Heart left ventricle (tissue), 16 donors: ENCODE data around the gene FOXO1. TPM values are rescaled to one million over a fixed set of nuclear protein-coding genes. Genes with fewer than 3 reads are reported as not detected.
"Not testable (repeated sequence)": the region's sequence is repeated elsewhere in the genome, so short reads cannot be mapped to it uniquely, and the experiment has no call there.

ENCODE experiments used
- ATAC-seq, 4 donors: fragments of 200-7000 bp; cut with Tn5 transposase; one replicate each; pipeline ENCODE4 v1.9.1; 2020 to 2022; ENCODE audit warnings: moderate library complexity in 4 of 4, mild to moderate bottlenecking in 3 of 4, moderate number of reproducible peaks in 1 of 4
- DNase-seq, 5 donors: peaks; one replicate each; pipeline ENCODE4 v3.0.0-alpha.2; 2020
- H3K27ac ChIP-seq, 12 donors: fragments of 200-600 bp; sonication (generic) in 4 of 12; one replicate each; pipeline versions ENCODE4 v1.5.0 to v1.8.0; 2016 to 2022; ENCODE audit warnings: mild to moderate bottlenecking in 2 of 12
- H3K27me3 ChIP-seq, 9 donors: fragments of 200-600 bp; sonication (generic) in 2 of 9; one replicate each; pipeline versions ENCODE4 v1.5.1 to v1.8.0; 2016 to 2022; ENCODE audit warnings: mild to moderate bottlenecking in 3 of 9
- H3K36me3 ChIP-seq, 9 donors: fragments of 200-600 bp; sonication (generic) in 2 of 9; one replicate each; pipeline versions ENCODE4 v1.5.0 to v1.8.0; 2018 to 2022; ENCODE audit warnings: mild to moderate bottlenecking in 2 of 9
- H3K4me1 ChIP-seq, 12 donors: fragments of 200-600 bp; sonication (generic) in 4 of 12; one replicate each; pipeline versions ENCODE4 v1.5.0 to v1.8.0; 2016 to 2022; ENCODE audit warnings: mild to moderate bottlenecking in 3 of 12
- H3K4me3 ChIP-seq, 12 donors: fragments of 200-600 bp; sonication (generic) in 4 of 12; one replicate each; pipeline versions ENCODE4 v1.5.0 to v1.8.0; 2017 to 2022; ENCODE audit warnings: mild to moderate bottlenecking in 9 of 12, moderate library complexity in 4 of 12
- H3K9me3 ChIP-seq, 12 donors: fragments of 200-600 bp; sonication (generic) in 4 of 12; one replicate each; pipeline versions ENCODE4 v1.5.0 to v1.8.0; 2016 to 2022; ENCODE audit warnings: mild to moderate bottlenecking in 1 of 12
- POLR2A ChIP-seq, 2 donors: fragments of 450-650 bp; IDR thresholded peaks; one replicate each; pipeline ENCODE4 v1.6.1; 2017; ENCODE audit warnings: antibody characterized with exemption in 2 of 2, mild to moderate bottlenecking in 2 of 2, moderate library complexity in 2 of 2
- WGBS, 4 donors: extraction: QIAGEN DNeasy Blood & Tissue Kit in 2 of 4; methylation state at CpG; one replicate each; pipeline versions ENCODE4 v1.1.5 to v1.1.7; 2013 to 2018; 5-methylcytosine and 5-hydroxymethylcytosine counted together
- intact Hi-C, 10 donors: fragments of 100-400 bp; cut with DNase I; formaldehyde crosslinking; loops; one replicate each; pipeline versions ENCODE4 v1.11.1 to v1.14.2; 2022
- long read RNA-seq, 3 donors: library from polyadenylated mRNA; unstranded; transcript quantifications; one replicate each; pipeline ENCODE4 v2.0.0, GENCODE V29; 2020 to 2021
- polyA plus RNA-seq, 2 donors: library from polyadenylated mRNA; stranded (reverse); fragments of 200-250 nt; gene quantifications; one replicate each; pipeline ENCODE4 v1.2.3, GENCODE V29; 2013
- total RNA-seq, 9 donors: library from RNA; depleted of rRNA in 2 of 9; stranded (reverse); fragments of >200 nt in 2 of 9; fragmentation: NEBNext Ultra II Directional in 3 of 9; extraction: Animal tissue kit (Norgen Biotek cat#: 25700) in 3 of 9; gene quantifications; one replicate each; pipeline versions ENCODE4 v1.1.0 to v1.2.4, GENCODE V29; 2016 to 2023
- TF ChIP-seq, protein P1 (sequence below), 12 donors: fragments of 200-600 bp; sonication (generic) in 4 of 12; IDR thresholded peaks; one replicate each; pipeline versions ENCODE4 v1.5.0 to v1.8.0; 2018 to 2022; ENCODE audit warnings: antibody characterized with exemption in 12 of 12, mild to moderate bottlenecking in 5 of 12
- donor health status: ischemic (EF 13 %, LVEDD 7.1; RV severe dilation, severe dysfunction).
- donor health status: healthy with polysubstance abuse.
- donor health status: DM: no; HTN: yes; CAD: no.
- donor health status: DM: no; HTN: no; CAD: no.
- donor health status: ischemic (EF 25% LVEDD 6.9; RV normal size, moderate dysfunction).
- donor health status: ischemic (EF 25% LVEDD 5.7; RV mildly dilated, moderate dysfunction).
- donor health status: healthy.
- donor health status: DM: yes; HTN: yes; CAD: no.
- donor health status: ischemic (EF 35%, LVEDD 5.7; RV mildly dilated, moderate dysfunction).
- donor health status: nonischemic (EF 11% LVEDD 7.7; RV severe dilation, severe dysfunction).
- donor health status: DM: yes; HTN: yes; CAD: no.
- donor health status: PGD.
- donor health status: ischemic (EF 29% LVEDD 5.4; RV normal size, mild dysfunction).
- donor health status: nonischemic (EF 23%, LVEDD 6.1; RV moderate dilation, normal function).

Gene FOXO1
- total RNA-seq (10 to 100 TPM in 8 of 9 donors, 1 to 10 TPM in 1; 9.8 to 26.8 (median 18.5) TPM), polyA plus RNA-seq (10 to 100 TPM in 1 of 2 donors, 1 to 10 TPM in 1; 2.6 to 11.1 TPM)
- long read RNA-seq, donor 1, full-length matches to known transcripts, result 19 of 29 reads
- long read RNA-seq, donor 1, partial matches to known transcripts, result 8 of 29 reads
- long read RNA-seq, donor 1, other reads (novel, unspliced or antisense), result 2 of 29 reads
- long read RNA-seq, donor 2, full-length matches to known transcripts, result 10 of 31 reads
- long read RNA-seq, donor 2, partial matches to known transcripts, result 15 of 31 reads
- long read RNA-seq, donor 2, other reads (novel, unspliced or antisense), result 6 of 31 reads
- long read RNA-seq, donor 3, full-length matches to known transcripts, result 15 of 23 reads
- long read RNA-seq, donor 3, partial matches to known transcripts, result 5 of 23 reads
- long read RNA-seq, donor 3, other reads (novel, unspliced or antisense), result 3 of 23 reads

DNA sequence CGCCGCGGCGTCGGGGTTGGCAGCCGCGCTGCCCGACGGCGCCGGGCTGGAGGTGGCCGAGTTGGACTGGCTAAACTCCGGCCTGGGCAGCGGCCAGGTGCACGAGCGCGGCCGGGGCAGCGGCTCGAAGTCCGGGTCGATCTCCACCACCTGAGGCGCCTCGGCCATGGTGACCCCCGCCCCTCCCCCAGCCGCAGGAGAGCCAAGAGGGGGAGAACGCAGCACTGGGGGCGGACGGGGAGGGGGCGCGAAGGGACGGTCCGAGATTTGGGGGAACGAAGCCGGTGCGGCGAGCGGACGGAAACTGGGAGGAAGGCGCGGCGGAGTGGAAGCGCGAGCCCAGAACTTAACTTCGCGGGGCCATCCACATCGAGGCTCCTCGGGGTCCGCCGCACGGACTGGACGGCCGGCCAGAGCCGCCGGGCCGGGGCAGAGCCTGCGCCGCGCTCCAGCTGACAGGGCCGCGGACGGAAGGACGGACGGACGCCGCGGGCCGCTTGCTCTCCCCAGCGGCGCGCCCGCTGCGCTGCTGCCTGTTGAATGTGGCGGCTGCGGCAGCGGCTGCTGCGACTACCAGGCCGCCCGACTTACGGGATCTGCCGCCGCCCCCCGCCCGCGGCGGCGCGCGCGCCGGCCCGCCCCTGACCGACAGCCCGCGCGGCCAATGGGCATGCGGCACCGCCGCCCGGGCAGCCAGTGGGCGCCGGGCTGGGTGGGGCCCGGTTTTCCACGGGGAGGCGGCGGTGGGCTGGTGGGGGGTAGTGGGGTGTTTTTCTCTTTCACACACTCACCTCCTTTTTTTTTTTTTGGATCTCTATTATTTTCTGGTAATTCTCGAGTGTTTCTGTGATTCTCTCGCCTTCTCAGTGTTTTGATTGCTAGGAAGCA lies at the start of gene FOXO1:
Gene FOXO1 (minus strand): TSS at position 597 of the 888 bp plus-strand sequence. CDS start 429 bp downstream, at position 168.
- intact Hi-C loops, result loop anchor here in 9 of 10 donors (2.0 to 10.0 kb wide), 17 partner anchors 79 to 879 kb away; no protein-coding TSS in a partner anchor
- Histone ChIP-seq H3K27me3 (no peaks in the 10 kb centered on the region), H3K4me1 (peaks cover 6 to 43% (median 36%) of the 10 kb centered on the region in 12 donors), H3K36me3 (no peaks in the 10 kb centered on the region), H3K9me3 (no peaks in the 10 kb centered on the region), H3K27ac (peak within 1 kb of the TSS; percentile 94 to 99 (median 99)), H3K4me3 (peak within 1 kb of the TSS; percentile 72 to 99 (median 94))
- TF ChIP-seq POLR2A (IDR thresholded peaks at IDR 0.05), result peak; percentile 72 to 97
- TF ChIP-seq, protein P1, sequence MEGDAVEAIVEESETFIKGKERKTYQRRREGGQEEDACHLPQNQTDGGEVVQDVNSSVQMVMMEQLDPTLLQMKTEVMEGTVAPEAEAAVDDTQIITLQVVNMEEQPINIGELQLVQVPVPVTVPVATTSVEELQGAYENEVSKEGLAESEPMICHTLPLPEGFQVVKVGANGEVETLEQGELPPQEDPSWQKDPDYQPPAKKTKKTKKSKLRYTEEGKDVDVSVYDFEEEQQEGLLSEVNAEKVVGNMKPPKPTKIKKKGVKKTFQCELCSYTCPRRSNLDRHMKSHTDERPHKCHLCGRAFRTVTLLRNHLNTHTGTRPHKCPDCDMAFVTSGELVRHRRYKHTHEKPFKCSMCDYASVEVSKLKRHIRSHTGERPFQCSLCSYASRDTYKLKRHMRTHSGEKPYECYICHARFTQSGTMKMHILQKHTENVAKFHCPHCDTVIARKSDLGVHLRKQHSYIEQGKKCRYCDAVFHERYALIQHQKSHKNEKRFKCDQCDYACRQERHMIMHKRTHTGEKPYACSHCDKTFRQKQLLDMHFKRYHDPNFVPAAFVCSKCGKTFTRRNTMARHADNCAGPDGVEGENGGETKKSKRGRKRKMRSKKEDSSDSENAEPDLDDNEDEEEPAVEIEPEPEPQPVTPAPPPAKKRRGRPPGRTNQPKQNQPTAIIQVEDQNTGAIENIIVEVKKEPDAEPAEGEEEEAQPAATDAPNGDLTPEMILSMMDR (IDR thresholded peaks at IDR 0.05), result peak in 1 of 12 donors; percentile 2
- ATAC-seq (peak; percentile 83 to 91 (median 84)), DNase-seq (peak; percentile 93 to 95 (median 94))
- 0% methylated on average over 33 to 108 of the region's 108 CpGs for WGBS, 4 donors

- H3K27ac ChIP-seq, H3K4me3 ChIP-seq, DNase-seq, ATAC-seq, intact Hi-C loops, H3K27me3 ChIP-seq, H3K4me1 ChIP-seq: not testable (repeated sequence)
- WGBS, 4 donors, result no CpG with 5 or more reads among the region's 1 CpG
- H3K36me3 ChIP-seq, result peaks cover 0 to 33% (median 24%) of the 10 kb centered on the region in 9 donors
- H3K9me3 ChIP-seq, result peaks cover 0 to 36% (median 20%) of the 10 kb centered on the region in 12 donors
Measured at GRCh38 chr13:40714433-40714832, 48.0 kb upstream of the FOXO1 start.

DNA sequence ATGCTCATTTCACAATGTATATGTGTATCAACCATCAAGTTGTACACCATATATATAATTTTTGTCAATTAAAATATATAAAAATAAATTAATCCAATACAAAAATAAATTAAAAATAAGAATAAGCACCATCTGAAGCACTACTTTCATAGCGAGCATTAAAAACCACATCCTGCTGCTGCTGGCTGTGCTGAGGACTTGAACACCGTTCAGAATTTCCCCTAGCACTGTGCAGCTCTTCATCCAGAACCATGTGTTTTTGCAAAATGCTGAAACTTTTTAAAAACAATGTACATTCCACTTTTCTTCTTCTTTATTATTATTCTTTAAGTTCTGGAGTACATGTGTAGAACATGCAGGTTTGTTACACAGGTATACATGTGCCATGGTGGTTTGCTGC lies 40.0 kb upstream of the FOXO1 start:
- 84 to 95% (median 90%) methylated on average over 2 of the region's 2 CpGs for WGBS, 4 donors
- TF ChIP-seq, protein P1 (IDR thresholded peaks at IDR 0.05), result no peak
- no peak for TF ChIP-seq POLR2A (IDR thresholded peaks at IDR 0.05)
- Histone ChIP-seq H3K4me3 (no peak overlapping the region), H3K9me3 (peaks cover 0 to 58% (median 29%) of the 10 kb centered on the region in 12 donors), H3K4me1 (no peaks in the 10 kb centered on the region), H3K36me3 (no peaks in the 10 kb centered on the region), H3K27me3 (no peaks in the 10 kb centered on the region), H3K27ac (no peak overlapping the region)
- no peak for ATAC-seq
- intact Hi-C loops, result no loop called here
- no peak for DNase-seq

DNA sequence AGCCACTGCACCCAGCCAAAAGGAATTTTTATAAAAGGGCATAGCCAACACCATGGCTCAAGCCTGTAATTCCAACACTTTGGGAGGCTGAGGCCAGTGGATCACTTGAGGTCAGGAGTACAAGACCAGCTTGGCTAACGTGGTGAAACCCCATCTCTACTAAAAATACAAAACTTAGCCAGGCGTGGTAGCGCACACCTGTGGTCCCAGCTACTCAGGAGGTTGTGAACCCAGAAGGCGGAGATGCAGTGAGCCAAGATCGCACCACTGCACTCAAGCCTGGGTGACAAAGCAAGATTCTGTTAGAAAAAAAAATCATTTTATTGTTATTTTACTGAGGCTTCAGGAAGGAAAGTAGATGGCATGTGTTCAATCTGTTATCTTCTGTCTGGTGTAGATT lies 31.3 kb upstream of the FOXO1 start:
- intact Hi-C loops, result no loop called here
- DNase-seq, result no peak
- 84 to 91% (median 86%) methylated on average over 5 of the region's 5 CpGs for WGBS, 4 donors

More for the DNA sequence above, 31.3 kb upstream of the FOXO1 start:
- Histone ChIP-seq H3K4me1 (no peaks in the 10 kb centered on the region), H3K4me3 (no peak overlapping the region), H3K27ac (no peak overlapping the region), H3K9me3 (no peaks in the 10 kb centered on the region), H3K27me3 (no peaks in the 10 kb centered on the region), H3K36me3 (no peaks in the 10 kb centered on the region)
- no peak for ATAC-seq
- no peak for TF ChIP-seq POLR2A (IDR thresholded peaks at IDR 0.05)
- TF ChIP-seq, protein P1 (IDR thresholded peaks at IDR 0.05), result no peak
